Stimulated activated CD4-positive, alpha-beta T cell treated with anti-CD3 and anti-CD28 coated beads, Interleukin-12 subunit alpha, Interleukin-12 subunit beta, amount 100 ng/mL, for 4 hours (primary cell): ENCODE data around the gene DNASE1L1.

ENCODE experiments used
- DNase-seq: peaks from one replicate; pipeline ENCODE4 v3.0.0-alpha.2; 2020

DNASE1L1 gene

DNA sequence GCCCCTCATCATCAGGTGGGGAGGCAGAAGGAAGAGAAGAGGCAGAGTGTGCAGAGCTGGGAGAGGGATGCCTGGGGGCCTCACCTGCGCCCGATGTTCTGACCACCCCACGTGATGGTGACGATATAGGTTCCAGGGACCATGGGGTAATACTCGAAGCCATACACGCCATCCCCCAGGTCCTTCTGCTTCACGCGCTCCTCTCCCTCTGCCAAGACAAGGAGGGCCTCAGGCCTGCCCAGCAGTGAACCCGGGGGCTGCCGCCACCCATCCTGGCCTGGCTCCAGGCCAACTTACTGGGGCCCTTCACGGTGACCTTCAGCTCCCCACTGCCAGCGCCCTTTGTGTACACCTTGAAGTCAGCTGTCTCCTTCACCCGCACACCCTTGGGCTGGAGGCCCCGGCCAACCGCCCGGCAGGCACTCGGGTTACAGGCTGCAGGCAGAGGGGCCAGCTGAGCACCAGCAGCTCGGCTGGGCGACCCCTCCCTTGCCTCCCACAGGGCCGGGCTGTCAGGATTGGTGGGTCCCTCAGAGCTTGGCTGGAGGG lies 43.9 kb downstream of the DNASE1L1 start:
- no peak for DNase-seq

DNA sequence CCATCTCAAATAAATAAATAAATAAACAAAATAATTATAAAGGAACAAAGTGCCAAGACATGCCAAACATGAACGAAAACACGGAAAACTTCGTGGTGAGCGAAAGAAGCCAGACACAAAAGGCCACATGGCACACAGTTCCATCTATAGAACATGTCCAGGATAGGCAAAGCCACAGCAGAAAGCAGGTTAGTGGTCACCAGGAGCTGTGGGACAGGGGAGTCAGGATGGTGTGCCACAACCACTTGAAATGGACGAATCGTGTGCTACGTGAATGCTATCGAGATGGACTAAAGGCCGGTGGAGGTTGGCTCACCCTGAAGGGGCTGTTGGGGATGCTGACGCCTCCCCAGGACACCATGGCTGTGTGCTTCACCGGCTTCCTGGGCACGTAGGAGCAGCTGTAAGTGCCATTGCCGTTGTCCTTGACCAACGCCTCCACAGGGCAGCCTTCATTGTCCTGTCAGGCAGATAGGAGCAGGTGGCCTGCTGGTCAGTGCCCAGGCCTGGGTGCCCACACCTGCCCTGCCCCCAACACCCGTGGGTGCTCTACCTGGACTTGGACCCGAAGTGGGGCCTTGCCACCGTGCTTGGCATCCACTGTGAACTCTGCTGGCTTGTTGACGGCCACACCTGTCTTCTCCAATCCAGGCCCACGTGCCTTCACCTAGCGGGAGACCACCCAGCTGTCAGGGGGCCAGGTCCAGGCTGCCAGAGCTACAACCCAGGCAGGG lies 45.2 kb downstream of the DNASE1L1 start:
- DNase-seq, result no peak

DNA sequence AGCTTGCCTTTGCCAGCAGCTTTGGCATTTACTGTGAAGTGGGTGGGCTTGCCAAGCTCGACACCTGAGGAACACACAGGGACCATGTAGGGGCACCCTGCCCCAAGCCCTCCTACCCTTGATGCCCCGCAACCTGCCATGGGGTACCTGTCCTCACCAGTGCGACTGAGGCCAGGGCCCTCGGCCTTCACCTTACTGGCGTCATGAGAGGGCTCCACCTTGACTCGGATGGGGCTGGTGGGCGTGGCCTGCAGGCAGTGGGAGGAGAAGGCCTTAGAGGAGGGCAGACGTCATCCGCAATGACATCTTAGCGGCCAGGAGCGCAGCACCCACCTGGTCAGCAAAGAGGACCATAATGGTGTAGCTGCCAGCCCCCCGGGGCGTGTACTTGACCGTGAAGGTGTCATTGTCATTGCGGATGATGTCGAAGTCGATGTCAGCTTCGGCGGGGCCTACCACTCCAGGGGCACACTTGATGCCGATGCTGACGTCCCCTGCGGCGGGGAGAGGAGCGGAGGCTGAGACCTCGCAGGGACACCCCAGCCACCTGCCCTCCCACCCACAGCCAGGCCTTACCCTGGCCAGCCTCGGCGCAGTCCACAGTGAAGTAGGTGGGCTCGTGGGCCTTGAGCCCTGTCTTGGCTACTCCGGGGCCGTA lies 46.8 kb downstream of the DNASE1L1 start:
- DNase-seq, result no peak

DNA sequence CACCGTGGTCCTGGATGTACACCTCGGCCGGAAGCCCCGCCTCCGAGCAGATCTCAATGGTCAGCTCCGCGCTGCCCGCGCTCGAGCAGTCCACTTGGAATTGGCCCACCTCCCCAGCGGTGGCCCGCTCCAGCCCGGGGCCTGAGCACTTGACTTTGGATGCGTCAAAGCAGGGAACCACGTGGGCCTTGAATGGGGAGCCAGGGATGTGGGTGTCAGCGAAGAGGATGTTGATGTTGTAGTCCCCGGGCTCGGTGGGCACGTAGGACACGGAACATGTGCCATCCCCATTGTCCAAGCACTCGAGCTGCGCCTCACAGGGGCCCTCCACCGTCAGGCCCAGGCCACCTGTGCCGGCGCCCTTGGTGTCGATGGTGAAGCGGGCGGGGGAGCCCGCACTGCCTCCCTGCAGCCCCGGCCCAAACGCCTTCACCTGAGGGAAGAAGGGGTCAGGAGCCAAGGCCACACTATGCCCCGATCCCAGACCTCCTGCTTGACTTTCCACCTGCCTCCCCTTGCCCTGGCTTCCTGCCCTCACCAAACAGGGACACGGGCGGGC lies 48.8 kb downstream of the DNASE1L1 start:
- no peak for DNase-seq

DNA sequence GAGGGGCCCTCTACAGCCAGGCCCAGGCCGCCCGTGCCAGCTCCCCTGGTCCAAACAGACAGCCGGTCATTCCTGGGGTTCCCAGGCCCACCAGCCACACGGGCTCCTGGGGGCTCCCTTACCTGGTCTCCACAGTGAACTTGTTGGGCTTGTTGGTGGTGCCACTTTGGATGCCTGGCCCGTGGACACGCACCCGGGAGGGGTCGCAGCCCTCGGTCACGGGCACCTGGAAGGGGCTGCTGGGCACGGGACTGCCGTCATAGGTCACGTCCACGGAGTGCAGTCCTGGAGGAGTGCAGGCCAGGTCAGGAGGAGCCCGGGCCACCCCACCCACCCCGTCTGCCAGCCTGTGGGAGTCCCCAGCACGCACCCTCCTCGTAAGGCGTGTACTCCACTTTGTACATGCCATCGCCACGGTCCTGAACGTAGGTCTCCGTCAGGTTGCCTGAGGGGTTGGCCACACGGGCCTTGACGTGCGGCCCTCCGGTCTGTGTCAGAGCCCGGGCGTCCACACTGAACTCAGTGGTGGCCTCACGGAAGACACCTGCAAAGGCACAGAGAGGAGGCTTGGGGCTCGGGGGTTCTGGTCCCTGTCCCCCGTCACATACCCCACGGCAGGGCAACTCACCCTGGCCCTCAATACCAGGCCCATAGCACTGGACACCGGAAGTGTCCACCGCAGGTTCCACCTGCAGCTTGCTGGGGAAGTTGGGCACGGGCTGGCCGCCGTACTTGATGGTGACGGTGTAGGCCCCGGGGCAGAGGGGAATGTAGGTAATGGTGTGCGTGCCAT lies 49.5 kb downstream of the DNASE1L1 start:
- no peak for DNase-seq

DNA sequence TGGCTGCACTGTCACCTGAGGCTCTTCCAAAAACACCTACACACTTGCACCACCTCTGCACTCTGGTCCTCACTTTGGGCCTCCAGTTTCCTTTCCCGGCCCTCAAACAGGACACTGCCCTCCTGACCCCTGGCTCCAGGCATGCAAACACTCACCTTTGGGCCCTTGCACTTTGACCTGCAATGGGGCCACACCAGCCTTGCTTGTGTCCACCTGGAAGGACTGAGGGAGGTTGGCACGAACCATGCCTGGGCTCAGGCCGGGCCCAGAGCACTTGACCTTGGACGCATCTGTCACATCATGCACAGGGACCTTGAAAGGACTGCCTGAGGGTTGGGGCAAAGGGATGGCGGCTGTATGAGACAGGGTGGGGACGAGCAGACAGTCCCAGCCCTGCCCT lies 50.2 kb downstream of the DNASE1L1 start:
- DNase-seq, result no peak

DNA sequence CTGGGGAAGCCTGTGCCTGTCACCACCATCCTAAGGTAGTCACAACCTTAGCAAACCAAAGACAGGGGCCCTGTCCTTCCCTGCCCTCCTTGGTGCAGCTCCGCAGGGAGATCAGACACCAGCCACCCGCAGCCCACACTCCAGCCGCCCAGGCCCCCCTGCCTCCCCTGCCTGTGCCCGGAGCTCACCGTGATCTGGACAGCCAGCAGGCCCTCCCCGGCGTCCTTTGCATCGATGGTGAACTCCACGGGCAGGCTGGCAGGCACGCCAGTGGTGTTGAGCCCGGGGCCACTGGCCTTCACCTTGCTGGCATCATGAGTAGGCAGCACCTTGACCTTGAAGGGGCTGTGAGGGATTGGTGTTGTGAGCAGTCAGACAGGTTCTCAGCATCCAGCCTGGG lies 51.0 kb downstream of the DNASE1L1 start:
- no peak for DNase-seq

DNA sequence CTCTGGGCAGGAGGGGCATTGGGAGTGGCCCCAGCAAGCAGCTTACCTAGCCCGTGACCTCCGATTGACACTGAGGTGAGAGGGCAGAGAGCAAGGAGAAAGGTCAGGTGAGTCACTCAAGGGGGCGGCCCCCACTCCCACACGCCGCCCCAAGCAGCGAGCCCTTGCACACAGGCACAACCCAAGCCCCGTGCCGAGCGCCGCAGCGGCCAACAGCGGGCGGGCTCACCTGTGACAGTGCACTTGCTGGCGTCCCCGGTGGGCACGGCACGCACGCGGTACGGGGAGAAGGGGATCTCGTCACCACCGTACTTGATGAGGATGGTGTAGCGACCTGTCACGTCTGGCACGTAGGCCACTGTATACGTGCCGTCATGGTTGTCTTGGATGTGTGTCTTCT lies 51.8 kb downstream of the DNASE1L1 start:
- no peak for DNase-seq

DNA sequence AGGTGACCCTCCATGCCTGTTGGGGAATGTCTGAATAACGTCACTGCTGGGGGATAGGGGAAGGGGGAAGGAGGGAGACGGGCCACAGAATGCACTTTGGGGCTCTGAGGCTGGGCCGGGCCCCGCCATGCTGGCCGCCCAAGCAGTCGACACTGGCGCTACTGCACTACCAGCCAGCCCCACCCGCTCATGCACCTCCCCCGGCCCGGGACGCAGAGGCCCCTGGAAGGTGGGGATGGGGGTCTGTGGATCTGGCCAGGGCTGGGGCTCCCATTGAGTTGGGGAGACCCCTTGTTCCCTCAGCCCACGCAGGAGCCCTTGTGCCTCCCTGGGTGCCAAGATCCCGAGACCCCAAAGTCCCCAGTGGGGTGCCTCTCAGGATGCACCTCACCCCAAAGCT lies 52.5 kb downstream of the DNASE1L1 start:
- DNase-seq, result no peak

DNA sequence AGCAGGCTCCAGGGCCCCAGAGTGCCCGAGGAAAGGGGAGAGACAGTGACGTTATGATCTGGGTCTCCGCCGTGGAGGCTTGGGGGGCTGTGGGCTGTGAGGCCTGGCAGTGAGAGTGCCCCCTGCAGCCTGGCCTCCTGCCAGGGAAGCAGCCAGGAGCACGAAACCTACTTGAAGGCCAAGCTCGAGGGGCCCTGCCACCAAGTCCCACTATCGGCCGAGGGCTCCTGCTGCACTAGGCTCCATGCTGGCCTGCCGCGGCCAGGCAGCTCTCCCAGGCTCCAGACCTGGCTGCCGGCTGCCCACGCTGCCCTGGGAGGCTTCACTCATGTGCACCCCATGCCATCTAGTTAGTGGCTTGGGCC lies 53.3 kb downstream of the DNASE1L1 start:
- DNase-seq, result no peak

DNA sequence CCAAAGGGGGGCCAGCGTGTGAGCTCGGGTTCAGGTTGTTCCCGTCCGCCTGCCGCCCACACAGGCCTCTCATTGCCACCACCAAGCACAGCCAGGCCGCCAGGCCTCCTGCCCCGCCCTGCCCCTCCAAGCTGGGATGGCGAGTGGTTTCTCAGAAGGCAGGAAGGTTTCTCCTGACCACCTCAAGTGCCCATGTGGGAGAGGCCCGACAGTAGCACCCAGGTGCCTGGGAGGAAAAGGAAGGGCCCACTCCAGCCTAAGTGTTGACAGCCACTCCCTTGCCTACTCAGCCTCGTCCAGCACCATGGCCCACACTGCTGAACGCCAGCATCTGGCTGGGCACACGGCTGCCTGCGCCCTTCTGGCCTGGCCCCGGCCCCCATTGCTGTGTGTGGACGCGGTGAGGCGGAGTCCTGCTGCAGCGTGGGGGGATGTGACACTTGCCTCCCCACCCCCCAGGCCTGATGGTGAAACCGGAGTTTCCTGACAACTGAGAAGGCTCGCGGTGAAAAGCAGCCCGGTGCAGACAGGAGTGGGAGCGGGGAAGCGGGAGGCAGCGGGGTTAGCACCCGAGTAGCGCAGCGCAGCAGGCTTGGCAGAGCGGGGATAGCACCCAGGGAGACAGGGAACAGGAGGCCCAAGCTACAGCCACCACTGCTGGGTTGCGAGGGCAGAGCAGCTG lies 53.8 kb downstream of the DNASE1L1 start:
- no peak for DNase-seq

DNA sequence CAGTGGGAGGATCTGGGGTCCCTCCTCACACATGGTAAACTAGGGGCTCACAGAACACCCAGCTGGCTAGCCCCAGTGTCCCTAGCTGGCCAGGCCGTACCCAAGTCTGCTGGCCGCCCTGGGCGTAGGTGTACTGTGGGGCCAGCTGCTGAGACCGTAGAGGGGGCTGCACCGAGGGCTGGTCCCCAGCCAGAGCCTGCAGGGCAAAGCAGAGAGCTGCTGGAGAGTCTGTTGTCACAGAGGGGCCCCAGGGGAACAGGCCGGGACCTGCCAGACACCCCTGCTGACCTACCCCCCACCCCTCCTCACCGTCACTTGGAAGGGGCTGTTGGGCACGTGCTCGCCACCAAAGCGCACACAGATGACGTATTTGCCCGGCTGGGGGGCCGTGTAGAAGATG lies 54.5 kb downstream of the DNASE1L1 start:
- DNase-seq, result no peak

DNA sequence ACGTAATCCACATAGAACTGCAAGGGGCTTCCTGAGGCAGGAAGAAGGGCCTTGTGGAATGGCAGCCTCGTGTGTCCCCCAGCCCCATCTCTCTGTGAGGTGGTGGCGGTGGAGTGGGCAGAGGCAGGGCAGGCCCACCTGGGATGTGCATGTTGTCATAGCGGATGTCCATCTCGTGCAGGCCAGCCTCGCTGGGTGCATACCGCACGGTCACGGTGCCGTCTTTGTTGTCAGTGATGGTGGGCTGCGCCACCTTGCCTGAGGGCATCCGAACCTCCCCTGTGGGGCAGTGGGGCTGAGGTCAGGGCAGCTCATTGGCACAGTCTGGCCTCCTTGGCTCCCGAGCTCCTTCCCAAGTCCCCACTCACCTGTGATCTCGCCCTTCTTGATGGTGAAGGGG lies 55.0 kb downstream of the DNASE1L1 start:
- DNase-seq, result no peak

DNA sequence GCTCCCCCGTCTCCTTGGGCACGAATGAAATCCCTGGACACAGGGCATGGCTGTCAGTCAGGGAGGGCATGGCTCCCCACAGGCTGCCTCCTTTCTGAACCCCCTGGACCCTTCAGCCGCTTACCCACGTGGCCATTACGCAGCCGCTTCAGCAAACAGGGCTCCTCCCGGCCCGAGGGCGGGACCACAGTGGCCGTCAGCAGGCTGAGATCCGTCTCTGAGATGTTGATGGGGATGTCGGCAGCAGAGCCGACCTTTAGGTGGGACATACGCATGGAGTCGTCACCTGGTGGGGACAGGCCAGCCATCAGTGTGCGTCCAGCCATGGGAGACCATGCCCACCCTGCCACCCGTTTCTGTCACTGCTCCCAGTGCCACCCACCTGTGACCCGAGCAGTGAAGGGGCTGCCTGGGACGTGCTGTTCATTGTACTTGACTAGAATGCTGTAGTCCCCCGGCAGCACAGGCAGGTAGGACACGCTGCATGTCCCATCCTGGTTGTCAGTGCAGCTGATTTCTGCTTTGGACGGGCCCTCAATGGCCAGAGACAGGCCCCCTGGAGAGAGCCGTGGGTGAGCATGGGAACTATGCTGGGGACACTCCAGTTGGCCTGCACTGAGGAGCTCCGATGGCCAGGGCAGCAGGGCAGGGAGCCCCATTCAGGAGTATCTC lies 55.7 kb downstream of the DNASE1L1 start:
- DNase-seq, result no peak

DNA sequence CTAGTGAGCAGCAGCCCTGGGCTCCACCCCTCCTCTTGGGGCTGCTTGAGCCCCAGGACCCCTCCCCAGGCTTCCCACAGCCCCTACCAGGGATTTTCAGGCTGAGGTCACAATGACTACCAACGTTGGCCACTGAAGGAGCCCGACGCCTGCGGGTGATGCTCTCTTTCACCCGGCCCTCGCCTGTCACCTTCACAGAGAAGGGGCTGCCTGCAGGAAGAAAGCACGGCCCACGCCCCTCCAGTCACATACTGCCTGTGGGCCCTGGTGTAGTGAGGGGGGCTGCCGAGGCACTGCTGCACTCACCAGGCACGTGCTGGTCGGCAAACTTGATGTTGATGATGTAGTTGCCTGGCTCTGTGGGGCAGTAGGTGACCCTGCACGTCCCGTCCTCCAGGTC lies 56.6 kb downstream of the DNASE1L1 start:
- no peak for DNase-seq

DNA sequence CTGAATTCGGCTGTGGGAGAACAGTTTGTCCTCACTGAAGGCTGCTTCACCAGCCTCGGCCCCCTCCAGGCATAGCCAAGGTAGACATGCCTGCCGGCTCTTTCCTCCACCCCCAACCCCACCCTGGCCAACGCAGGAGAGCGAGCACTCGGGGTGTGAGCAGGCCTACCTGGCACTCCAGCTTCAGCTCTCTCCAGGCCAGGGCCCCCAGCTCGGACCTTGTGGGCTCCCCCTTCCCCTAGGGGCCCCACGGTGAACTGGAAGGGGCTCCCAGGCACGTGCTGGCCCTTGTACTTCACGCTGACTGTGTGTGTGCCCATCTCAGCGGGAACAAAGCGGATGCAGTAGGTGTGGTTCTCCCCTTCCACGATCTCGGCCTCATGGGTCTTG lies 57.0 kb downstream of the DNASE1L1 start:
- DNase-seq, result no peak
